HG03097 (cell line): ENCODE results near the gene ERMN.

ENCODE experiments used
- ATAC-seq: cut with Tn5 transposase; IDR thresholded peaks from one replicate; pipeline ENCODE4 v1.9.1; 2021; ENCODE audit not compliant: unreplicated experiment, low FRiP score

Gene ERMN

DNA sequence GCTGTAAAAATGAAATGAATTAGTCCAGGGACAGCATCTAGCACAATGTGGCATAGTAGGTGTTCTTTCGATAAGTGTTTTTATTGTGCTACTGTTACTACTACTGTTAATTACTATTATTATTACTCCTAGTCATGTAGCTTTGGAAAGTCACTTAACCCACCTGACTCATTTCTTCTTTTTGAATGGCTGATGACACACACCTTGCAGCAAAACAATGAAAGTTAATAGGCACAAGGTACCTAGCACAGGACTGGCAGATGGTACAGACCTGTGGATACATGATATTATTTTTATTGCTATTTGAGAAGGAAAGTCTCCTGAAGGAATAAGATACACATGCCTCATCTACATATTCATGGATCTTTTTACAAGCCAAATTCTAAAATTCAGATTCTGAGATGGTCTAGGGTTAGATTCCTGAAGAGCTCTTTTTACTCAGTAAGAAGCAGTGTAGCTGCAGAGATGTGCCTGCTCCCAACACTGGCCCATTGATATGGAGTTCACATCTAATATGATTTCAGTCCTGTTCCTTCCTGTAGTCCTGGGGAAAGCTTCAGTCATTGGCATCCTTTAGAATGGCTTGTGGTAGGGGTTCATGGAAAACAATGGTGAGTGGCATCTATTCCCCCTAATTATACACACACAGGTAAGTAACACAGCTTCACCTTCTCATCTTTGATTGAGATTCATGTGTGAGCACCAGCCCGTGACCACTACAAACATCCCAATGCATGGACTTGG is 7.9 kb upstream of the ERMN start:
- ATAC-seq = no peak

GRCh38 chr2:157329524-157329923 is 3.9 kb upstream of the ERMN start:
- ATAC-seq = no peak

DNA sequence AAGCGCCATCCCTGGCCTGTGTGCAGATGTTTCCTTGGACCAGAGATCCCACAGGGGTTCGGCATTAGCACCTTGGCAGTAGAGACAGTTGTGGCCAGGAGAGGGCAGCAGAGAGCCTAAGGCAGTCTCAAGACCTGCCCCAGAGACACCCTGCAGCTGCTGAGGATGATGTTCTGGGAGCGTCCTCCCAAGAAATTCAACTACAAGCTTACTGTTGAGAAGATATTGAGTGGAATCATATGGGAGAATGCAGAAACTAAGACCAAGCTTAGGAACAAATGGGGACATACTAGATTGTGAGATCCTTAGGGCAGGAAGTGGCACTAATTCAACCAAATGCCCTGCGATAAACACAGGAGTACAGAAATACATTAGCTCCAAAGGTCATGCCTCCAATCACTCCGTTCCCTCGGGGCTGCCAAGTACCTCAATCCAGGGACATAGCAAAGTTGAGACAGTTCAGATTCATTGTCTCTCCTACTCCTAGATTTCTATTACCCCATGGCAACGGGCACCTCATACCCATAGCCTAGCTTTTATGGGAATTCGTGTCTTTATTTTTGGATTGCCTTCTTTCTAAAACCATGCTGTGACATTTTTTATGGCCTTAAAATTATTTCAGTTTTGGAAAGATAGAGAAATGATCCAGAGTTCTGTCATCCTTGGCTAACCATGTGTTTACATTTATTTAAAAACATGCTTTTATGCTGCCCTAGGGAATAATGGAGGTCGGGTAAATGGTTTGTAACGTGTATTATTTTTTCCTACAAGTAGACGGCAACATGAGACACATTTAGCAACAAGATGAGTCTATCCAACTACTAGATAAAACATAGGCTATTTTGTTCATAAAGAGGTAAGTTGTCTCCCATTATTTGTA is 2.2 kb upstream of the ERMN start:
- ATAC-seq = peak; percentile 97

DNA sequence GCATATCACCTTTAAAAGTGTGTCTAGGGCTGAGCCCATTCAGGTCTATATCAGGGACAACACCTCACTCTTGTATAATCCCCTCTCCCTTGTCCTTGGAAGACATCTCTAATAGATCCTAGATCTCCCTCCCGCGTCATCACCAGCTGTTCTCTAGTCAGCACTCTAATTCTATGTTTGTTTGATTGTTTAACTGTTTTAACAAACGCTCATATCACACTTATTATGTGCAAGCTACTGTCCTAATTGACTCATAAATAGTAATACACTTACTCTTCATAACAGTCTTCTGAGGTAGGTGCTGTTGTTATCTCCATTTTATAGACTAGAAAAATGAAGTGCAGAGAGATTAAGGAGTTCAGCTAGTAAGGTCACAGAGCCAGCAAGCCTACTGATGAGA is 1.6 kb upstream of the ERMN start:
- no peak for ATAC-seq

DNA sequence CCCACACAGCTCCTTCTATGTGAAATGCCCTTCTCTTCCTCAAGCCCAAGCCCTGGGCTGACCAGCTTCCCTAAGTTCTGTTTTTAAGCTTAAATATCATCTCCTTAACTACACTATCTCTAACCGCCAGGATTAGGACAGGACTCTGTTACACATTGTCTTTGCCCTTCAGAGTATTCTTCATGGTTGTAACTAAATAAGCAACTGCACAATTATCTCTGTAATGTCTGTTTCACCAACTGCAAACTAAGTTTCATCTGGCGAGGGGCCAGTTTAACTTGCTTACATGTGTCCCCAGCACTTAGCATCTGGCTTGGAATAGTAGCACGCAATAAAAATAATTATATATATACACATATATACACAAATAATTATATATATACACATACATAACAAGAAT is 1.1 kb upstream of the ERMN start:
- no peak for ATAC-seq

DNA sequence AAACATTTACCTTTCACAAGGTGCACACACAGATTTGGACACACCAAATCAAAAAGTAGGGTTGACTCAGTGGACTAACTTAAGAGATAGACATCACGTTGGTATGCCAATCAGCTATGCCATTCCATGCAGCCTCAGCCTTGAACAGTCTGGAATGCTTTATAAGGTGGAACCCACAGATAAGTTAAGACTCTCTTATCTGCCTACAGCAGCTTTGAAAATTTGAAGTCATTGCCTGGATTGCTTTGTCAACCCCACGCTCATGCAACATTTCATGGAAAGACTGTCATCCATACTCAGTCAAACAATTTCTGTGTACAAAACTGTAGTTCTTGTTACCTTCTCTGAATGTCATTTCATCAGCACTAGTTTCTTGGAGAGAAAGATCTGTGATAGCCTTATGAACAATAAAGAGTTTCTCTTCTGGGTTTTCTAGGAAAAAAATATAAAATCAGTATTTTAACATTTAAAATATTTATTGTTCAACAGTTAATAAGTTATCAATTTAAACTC is 1.2 kb downstream of the ERMN start:
- ATAC-seq = no peak

GRCh38 chr2:157322432-157322831 is 3.2 kb downstream of the ERMN start:
- no peak for ATAC-seq

DNA sequence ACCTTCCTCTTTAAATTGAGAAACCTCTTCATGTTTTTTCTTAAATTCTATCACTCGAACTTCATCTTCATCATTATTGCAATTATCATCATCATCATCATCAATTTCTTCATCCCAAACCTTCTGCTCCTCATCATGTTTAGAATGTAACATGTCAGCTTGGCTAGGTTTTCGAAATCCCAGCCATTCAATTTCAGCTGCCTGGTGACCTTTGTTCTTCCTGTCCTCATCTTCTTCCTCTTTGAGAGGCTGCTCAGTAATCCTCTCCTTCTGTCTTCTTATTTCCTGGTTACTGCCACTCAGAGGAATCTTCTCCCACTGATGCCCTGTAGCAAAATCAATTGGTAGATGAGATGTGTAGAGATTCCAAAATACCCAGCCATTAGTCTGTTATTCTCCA is 4.2 kb downstream of the ERMN start:
- no peak for ATAC-seq

GRCh38 chr2:157320409-157320808 is 5.2 kb downstream of the ERMN start:
- no peak for ATAC-seq

- ATAC-seq = no peak
Observed at GRCh38 chr2:157319795-157320194, 5.8 kb downstream of the ERMN start.

- ATAC-seq = no peak
Observed at GRCh38 chr2:157318884-157319283, 6.7 kb downstream of the ERMN start.

DNA sequence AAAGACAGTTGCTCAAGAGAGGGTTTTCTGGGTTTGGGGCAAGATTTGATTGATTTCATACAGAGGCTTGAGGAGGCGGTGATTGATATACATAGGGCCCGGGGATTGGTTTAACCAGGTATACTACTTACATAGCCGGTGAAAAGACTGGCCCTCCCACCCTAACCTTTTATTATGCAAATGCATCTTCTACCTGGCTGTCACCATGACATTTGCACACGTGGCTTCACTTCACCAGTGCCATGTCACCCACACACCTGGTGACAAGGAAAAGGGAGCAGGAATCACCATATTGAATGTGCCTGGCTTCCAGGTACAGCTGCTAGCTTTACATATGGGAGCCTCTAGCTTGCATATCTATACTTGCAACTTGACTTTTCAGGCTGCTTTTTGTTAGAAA is 9.7 kb downstream of the ERMN start:
- no peak for ATAC-seq

DNA sequence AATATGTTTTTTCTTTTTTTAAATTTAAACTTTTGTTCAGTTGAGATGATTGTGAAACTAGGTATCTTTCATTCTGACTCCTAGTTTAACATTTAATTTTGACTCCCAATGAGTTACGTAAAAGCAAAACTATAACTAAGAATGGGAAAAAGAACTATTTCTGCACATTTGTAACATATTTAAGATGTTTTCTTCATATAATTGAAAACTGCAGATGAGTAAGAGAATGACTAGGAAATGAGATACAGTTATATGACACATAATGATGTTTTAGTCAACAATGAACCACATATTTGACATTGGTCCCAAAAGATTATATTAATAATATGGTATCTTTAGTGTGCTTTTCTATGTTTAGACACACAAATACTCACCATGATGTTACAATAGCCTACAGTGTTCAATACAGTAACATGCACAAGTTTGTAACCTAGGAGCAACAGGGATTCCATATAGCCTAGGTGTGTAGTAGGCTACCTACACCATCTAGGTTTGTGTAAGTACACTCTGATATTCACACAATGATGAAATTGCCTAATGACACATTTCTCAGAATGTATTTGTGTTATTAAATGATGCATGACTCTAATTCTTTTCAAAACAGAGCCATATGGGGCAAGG is 12.6 kb downstream of the ERMN start:
- ATAC-seq = peak; percentile 42

DNA sequence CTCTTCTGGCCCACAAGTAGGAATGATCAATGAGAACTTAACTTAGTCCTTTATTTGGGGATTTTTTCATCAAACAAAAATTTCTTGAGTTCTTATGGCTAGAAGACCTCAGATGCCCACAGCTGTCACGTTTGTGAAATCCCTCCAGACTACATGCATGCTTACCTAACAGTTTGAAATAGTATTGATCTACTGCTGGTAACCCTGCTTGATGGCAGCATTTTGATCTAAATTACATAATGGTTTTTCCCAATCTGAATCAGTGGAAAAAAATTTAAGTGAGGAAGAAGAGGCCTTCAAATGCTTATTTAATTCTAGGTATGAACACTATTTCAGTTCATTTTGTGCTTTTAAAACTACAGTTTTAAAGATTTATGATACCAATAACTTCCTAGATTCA is 13.9 kb downstream of the ERMN start:
- no peak for ATAC-seq

DNA sequence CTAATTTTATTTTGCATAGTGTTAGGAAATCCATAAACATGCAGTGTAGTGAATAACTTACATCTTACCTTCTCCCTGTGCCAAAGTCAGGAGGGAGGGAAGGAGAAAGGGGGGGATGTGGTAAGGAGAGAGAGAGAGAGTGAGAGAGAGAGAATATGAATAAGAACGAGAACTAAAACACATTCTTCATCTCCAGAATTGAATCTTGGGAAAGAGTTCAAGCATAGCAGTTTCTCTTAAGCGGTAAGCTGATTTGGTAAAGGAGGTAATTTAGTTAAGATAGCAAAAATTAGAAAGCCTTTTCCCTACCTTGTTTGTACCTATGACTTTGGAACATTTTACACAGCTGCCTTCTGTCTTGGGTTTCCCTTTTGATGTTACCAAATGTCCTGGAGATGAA is 15.7 kb downstream of the ERMN start:
- no peak for ATAC-seq

DNA sequence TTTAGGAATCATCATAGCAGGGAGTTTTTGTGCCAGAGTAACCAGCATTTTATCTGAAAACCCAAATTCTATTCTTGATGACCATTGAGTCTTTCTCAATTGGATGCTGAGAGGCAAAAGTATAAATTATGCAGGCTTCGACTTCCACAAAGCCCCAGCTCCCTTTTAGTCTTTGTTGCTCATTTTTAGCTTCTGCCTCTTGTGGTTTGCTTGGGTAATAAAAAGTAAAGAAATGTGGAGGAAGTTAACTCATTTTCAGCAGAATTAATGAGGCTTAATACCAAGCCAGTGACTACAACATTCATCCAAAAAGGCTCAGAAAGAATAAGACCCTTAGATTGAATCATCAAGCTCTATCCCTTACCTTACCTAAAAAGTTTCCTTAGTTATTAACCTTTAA is 18.6 kb downstream of the ERMN start:
- ATAC-seq = no peak

DNA sequence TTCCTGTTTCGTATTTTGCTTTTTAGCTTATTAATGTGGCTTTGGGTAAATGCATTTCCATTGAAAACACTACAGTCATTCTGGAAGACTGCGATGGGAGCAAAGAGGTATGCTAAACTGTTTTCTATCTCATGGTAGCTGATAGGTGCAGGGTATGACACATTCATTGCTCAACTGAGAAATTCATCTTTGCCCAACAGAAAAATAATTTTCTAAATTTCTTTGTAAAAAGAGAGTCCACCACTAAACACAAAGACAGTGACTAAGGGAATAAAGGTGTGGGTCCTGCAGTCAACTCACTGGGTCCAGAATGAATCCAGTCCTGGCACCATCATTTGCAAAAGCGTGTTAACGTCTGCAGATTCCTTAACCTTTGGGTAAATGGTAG is 19.9 kb downstream of the ERMN start:
- no peak for ATAC-seq

DNA sequence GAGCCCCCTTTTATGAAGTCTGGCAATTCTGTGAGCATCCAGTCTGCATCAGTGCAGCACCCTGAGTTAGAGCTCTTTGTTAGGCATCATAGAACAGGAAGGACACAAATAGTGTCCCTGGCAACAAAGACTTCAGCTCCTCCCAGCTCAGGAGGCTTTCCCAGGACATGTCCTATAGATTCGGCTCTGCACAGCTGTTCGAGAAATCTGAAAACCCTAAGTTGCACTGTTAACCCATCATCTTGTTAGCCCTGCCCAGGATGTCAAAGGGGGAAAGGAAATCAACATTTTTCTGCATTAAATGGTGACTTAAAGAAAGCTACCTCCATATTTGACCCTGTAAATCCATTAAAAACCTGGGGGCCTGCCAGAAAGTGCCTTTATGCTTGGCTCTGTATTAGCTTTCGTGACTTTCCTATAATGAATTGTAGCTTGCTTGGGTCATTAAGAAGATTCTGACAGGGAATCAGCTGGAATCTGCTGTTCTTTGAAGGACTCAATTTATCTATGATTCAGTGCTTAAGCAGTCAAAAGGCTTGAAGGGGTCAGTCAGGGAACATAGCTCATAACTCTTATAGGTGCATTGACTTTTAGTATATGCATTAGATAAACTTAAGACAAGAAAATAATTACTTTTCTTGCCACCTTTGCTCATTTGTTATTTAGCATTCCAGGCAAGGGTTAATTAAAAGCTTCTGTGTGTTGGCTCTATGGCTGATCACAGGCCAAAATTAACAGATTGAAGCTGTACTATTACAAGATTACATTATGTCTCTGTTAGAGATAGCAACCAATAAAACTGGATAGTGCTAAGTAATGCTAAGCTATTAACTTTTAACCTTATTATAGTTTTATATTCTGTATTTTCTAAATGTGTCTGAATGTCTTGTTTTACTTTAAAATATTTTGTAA is 20.6 kb downstream of the ERMN start:
- ATAC-seq = no peak

- no peak for ATAC-seq
Observed at GRCh38 chr2:157303612-157304011, 22.0 kb downstream of the ERMN start.

- ATAC-seq = peak; percentile 66
Observed at GRCh38 chr2:157302492-157303099, 23.0 kb downstream of the ERMN start.
